8988T (cell line): ENCODE data around the gene ELAC1.

Source experiments
- DNase-seq: peaks from one replicate; pipeline ENCODE4 v3.0.0; 2011

Gene ELAC1

DNA sequence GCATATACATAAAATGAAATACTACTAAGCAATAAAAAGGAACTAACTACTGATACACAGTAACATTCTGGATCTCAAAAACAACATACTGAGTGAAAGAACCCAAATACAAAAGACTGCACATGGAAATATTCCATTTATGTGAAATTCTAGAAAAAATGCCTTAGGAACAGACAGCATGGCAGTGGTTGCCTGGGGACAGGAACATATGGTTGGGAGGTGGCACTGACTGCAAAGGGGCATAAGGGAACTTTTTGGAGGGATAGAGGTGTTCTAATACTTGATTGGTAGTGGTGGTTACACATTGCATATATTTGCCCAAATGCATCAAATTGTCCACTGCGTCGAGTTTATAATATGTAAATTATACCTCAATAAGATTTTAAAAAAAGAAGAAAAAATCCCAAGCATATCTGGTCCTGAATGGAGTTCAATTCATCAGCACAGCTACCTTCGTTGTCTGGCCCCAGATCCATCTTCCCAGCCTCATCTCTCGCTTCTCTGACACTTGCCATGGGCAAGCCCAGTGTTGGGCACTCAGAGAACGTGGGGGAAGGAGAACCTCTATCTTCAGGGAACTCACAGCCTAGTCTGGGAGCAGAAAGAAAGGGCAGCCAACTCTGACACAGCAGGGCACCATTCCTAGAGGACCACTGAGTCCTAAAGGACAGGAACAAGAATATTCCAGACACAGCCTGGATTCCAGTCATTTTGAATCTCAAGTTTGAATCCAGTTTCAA lies 53.6 kb downstream of the ELAC1 start:
- no peak for DNase-seq

DNA sequence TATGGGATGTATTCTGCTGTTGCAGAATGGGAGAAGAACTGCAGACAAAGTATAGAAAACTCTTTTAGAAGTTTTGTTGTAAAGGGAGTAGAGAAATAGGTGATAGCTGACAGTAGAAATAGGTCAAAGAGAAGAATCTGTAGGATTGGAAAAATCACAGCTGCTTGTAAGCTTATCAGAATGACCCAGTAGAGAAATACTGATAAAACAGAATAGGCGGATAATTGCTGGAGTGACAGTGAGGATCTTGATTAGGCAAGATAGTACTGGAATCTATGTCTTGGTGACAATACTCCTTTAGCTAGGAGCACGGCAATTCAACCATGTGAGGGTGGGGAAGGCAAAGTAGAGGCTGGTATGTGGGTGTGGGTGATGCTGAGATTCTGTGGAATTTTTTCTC lies 57.7 kb downstream of the ELAC1 start:
- no peak for DNase-seq

- no peak for DNase-seq
Observed at GRCh38 chr18:51028201-51028805, 60.5 kb downstream of the ELAC1 start.

DNA sequence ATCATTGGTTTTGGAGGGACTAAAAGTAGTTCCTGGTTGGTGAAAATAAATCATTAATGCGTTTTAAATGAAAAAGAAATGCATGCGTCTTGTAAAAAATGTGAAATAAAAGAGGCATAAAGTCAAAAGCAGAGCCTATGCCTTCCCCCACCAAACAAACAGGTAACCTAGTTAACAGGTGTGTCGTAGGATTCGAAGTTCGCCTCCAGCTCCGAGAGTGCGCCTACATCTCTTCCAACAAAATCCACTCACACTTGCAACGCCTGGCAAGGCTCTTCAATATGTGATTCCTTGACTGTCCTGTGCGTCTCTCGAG lies 61.5 kb downstream of the ELAC1 start:
- no peak for DNase-seq

- peak; percentile 16 for DNase-seq
Observed at GRCh38 chr18:51029694-51030536, 62.1 kb downstream of the ELAC1 start, which contains the start of gene SMAD4. Gene SMAD4 (plus strand): TSS chr18:51030213. CDS start chr18:51047047, 16,834 bp downstream.

DNA sequence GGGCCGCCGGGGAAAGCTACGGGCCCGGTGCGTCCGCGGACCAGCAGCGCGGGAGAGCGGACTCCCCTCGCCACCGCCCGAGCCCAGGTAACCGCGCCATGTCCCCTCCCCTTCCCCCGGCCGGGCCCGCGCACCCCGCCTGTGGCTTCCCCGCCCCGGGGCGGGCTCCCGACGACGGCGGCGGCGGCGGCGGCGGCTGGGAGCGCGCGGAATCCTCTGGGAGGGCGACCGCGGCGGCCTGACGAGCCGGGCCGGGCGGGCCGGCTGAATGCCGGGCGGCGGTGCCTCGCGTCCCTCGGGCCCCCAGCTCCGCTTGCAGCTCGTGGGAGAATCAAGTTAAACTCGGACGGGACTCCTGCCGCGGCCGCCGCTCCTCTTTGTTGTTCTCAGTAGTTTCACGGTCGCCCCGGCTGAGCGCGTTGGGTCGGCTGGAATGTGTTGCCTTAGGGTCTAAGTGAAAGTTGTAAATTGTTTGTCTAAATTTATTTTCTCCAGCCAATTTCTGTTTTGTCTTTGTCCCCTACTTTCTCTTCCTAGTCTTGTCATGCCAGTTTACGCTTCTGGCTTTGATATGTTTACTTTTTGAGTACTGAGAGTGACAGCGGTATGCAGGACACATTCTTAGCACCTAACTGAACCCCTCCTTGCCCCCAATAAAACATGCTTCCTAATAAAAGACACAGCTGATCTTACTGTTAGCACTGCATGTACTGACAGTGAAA lies 62.9 kb downstream of the ELAC1 start:
- no peak for DNase-seq

DNA sequence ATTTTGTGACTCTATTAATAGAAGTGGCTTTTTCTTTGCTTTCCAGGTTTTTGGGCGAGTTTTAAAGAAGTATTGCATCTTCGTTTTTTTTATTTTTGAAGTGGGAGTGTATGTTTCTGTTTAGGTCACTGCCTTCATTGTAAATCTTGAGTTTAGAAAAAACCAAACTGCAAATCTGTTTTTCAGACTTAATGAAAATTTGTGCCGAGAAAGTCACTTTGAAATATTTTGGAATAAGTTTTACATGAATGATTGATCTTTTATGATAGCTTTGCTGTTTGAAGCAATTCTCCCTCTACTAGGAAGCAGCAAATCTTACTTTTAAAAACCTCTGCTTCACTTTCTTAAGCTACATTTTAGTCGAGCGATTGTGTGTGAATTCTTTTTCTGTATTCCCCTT lies 64.4 kb downstream of the ELAC1 start:
- DNase-seq = no peak

DNA sequence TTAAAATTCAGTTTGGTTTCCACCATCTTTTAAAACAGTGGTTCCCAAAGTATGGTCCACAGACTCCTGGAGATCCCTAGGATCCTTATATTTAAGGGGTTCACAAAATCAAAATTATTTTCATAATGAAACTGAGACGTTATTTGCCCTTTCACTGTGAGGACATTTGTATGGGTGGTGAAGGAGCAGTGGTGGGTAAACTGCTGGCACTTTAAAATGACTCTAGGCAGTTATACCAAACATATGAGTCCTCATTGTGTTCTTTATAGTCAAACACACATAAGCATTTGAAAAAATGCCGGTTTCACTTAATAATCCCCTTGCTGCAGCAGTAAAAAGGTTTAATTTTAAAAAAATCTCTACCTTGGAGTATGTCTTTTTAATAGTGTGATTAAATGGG lies 69.4 kb downstream of the ELAC1 start:
- no peak for DNase-seq
